Measurements from ENCODE around the gene FLII.
"Not testable (repeated sequence)": the region's sequence is repeated elsewhere in the genome, so short reads cannot be mapped to it uniquely, and the experiment has no call there.

Gene FLII

GRCh38 chr17:18258356-18259038, at the start of gene FLII:
TSS of gene FLII (minus strand) at chr17:18258738. CDS start at chr17:18258690, 48 bp downstream.
- DNase-seq (ENCODE audit: low spot score) = peak; percentile 62

- not testable (repeated sequence) for DNase-seq (ENCODE audit: low spot score)
Observed at GRCh38 chr17:18303206-18303605, 44.7 kb upstream of the FLII start.

DNA sequence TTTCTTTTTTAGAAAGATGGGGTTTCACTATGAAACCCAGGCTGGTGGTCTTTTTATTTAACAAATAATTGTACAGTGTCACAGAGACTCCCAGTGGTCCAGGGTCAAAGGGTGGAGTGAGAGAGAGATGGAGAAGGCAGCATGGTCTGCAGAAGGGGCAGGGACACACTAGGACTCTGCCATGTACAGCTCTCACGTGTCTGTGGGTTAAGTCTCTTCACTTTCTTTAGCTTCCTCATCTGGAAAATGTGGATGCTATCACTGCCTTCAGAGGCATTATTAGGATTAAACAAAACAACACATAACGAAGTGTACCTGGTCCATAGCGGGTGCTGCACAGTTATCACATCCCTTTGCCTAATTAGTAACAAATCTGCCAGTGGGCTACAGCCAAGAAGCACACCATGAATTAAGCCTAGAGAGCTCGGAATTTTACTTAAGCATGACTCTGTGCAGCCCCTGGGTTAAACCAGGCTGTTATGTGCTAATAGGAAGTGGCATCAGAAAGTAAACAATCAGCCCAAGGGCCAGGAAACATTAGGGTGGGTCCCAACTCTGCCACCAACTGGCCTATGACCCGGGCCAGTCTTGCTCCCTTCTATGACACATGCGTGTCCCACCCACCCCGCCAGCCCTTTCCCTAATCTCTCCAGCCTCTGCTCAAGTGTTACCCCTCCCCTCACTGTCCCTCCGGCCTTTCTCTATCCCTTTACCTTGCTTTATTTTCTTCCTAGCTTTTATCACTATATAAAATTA, 42.4 kb upstream of the FLII start:
- no peak for DNase-seq (ENCODE audit: low spot score)

DNA sequence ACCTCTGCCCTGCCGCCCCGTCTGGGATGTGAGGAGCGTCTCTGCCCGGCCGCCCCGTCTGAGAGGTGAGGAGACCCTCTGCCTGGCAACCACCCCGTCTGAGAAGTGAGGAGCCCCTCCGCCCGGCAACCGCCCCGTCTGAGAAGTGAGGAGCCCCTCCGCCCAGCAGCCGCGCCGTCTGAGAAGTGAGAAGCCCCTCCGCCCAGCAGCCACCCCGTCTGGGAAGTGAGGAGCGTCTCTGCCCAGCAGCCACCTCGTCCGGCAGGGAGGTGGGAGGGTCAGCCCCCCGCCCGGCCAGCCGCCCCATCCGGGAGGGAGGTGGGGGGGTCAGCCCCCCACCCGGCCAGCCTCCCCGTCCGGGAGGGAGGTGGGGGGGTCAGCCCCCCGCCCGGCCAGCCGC, 39.5 kb upstream of the FLII start:
- not testable (repeated sequence) for DNase-seq (ENCODE audit: low spot score)

DNA sequence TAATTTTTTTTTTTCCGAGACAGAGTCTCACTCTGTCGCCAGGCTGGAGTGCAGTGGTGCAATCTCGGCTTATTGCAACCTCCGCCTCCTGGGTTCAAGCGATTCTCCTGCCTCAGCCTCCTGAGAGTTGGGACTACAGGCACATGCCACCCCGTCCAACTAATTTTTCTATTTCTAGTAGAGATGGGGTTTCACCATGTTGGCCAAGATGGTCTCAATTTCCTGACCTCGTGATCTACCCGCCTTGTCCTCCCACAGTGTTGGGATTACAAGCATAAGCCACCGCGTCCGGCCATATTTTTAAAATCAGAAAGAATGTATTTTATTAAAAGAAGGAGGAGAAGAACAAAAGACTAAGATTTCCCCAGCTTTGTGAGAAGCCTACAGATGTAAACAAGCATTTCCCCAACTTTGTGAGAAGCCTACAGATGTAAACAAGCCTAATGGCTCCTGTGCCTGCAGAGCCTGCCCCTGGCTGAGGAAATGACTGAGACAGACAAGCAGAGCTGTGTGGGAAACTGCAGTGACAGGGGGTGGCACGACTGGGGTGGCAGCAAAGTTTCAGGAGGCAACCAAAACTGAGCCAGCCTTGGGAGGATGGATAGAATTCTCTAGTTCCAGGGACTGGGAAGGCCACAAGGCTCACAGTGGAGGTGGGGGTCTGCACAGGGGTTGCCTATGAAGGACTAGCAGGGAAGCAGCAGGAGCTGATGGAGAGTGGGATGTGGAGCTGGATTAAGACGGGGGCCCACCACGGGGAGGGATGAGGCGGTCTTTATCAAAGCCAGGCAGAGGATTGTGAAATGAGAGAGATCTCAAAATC, 33.4 kb upstream of the FLII start:
- no peak for DNase-seq (ENCODE audit: low spot score)

GRCh38 chr17:18285296-18285695, 26.8 kb upstream of the FLII start:
- no peak for DNase-seq (ENCODE audit: low spot score)

- no peak for DNase-seq (ENCODE audit: low spot score)
Observed at GRCh38 chr17:18281788-18282187, 23.2 kb upstream of the FLII start.

DNA sequence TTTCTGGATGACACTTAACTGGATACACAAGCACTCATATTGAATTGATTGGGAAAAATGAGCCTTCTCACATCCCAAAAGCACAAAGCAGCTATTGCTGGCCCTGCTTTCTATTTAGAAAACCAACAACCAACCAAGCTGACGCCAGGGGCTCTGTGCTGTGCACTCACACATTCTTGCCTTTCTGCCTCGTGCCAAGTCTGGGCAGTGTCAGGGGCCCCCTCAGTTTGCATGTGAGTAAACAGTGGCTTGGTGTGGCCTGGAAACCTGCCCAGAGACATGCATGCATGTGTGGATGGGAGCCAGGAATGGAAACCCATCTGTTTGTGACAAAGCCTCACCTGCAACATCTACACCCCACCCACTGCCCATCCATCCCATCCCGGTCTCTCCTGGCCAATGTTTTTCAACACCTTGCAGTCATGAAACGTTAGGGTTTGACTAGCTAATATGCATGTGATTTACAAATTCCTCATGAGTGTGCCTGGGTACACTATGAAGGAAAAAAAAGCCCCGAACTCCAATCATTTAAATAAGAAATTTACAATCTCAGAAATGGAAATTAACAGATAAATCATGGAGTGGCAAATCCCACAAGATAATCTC, 22.3 kb upstream of the FLII start:
- no peak for DNase-seq (ENCODE audit: low spot score)

DNA sequence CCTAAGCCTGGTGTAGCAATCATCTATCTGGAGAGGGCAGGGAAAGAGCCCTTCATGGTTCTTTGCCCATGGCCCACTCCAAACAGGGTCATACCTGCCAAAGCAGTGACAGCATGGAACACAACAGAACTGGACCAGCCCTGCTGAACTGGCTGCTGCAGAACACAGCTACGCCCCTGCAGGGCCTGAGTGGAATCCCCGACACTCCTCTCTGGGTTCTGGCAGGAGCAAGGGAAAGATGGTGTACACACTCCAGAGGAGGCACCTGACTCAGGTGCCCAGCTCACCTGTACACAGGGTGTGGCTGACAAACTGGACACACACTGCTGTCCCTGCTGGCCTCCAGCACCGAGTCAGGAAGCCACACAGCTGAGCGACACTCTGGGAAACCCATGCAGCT, 21.7 kb upstream of the FLII start:
- DNase-seq (ENCODE audit: low spot score) = no peak

GRCh38 chr17:18278867-18279266, 20.3 kb upstream of the FLII start:
- DNase-seq (ENCODE audit: low spot score) = no peak

GRCh38 chr17:18277076-18277475, 18.5 kb upstream of the FLII start:
- DNase-seq (ENCODE audit: low spot score) = no peak

DNA sequence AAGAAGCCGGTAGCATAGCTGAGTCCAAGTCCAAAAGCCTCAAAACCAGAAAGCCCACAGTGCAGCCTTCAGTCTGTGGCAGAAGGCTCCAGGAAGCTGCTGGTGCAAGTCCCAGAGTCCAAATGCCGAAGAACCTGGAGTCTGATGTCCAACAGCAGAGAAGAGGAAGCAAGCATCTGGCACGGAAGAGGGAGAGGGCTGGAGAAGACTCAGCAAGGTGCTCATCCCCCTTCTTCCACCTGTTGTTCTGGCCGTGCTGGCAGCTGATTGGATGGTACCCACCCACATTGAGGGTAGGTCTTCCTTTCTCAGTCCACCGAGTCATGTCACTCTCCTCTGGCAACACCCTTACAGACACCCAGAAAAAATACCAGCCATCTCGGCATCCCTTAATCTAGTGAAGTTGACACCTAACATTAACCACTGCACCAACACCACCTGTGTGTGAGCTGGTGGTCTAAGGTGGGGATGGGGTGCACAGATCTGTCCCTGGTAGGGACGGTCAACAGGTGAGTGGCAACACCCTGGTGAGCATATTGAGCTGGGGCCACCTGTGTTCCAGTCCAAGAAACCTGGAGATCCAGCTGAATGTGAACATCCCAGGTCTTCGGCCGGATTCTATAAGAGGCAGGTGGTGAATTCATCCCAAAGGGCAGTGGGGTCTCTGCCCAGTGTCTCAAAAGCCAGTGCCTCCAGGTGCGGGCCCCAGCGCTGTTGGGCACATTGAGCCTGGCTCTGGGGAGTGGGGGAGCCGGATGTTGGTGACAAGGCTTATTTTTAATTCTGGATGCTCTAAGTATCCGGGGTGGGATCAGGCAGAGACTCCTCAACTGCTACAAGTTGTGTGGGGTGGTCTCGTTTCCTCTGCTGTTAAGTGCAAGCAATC, 11.8 kb upstream of the FLII start:
- no peak for DNase-seq (ENCODE audit: low spot score)

DNA sequence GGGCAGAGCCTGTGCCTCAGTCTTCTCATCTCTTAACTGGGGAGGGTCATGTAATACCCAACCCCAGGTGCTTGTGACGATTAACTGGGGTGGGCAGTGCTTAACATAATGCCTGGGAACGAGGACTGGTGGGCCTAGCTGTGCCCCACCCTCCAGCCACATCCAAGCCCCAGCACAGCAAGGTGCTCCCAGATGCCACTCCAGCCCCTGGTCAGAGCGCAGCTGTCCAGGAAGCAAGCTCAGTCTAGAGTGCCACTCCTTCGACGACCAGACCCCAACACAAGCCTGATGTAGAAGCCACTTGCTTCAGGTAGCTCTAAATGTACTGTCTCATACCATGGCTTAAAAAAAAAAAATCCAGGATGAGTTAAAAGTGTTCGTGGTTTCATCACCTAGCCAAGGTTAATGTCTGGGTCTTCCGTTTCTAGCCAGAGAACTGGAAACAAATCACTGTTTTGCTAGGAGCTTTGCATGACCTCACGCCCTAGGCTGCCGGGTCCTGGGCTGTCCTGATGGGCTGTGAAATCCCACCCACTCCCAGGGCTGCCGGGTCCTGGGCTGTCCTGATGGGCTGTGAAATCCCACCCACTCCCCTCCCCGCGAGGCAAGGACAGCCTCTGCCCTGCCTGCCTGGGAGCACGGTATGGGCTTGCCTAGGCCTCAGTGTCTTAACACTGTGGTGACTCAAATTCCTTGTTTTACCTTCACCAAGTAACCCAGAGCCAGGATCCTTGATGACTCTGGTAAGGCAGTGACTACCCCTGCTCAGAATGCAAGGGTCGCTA, 9.6 kb upstream of the FLII start:
- DNase-seq (ENCODE audit: low spot score) = peak; percentile 82

DNA sequence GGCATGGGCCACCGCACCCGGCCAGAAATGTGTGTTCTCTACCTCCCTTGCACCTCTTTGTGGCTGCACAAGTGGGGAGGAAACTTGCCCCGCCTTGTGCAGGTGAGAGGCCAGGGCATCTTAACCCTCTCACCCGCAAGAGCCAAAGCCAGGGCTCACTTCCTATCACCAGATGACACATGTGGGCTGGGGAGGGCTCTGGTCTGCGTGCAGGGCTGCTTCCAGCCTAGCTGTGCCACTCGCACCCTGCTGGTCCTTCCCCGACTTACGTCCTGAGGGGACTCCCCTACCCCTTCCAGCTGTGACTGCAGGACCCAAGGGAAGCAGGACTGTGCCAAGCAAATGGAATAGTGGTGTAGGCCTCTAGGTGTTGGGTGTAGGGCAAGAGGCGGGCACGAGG, 8.8 kb upstream of the FLII start:
- no peak for DNase-seq (ENCODE audit: low spot score)

- DNase-seq (ENCODE audit: low spot score) = no peak
Observed at GRCh38 chr17:18263885-18264682, 5.5 kb upstream of the FLII start.

- no peak for DNase-seq (ENCODE audit: low spot score)
Observed at GRCh38 chr17:18262641-18263040, 4.1 kb upstream of the FLII start.

- DNase-seq (ENCODE audit: low spot score) = peak; percentile 49
Observed at GRCh38 chr17:18262111-18262510, 3.6 kb upstream of the FLII start.

DNA sequence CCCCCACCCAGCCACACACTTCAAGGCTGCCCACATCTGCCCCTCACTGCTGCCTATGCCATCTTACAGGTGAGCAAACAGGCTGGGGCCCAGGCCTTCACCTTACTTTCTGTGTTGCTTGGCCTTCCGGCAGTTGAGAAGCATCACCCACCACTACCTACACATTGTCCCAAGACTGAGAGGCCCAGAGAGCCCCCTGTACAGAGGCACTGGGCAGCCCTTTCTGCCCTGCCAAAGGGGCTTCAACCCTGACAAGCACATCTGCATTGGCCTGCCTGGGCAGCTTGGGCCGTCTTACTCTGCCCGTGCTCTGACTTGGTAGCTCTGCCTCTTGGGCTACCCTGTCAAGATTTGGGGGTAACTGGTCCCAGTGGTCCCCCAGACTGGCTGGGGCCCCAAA, 3.1 kb upstream of the FLII start:
- no peak for DNase-seq (ENCODE audit: low spot score)

- DNase-seq (ENCODE audit: low spot score) = peak; percentile 97
Observed at GRCh38 chr17:18261146-18261515, 2.6 kb upstream of the FLII start.
